GM19351 (cell line): ENCODE data around the gene HDAC4.

Source experiments
- ATAC-seq: cut with Tn5 transposase; IDR thresholded peaks from one replicate; pipeline ENCODE4 v1.9.1; 2021; ENCODE audit warnings: mild to moderate bottlenecking, moderate library complexity; ENCODE audit not compliant: unreplicated experiment

HDAC4 gene

DNA sequence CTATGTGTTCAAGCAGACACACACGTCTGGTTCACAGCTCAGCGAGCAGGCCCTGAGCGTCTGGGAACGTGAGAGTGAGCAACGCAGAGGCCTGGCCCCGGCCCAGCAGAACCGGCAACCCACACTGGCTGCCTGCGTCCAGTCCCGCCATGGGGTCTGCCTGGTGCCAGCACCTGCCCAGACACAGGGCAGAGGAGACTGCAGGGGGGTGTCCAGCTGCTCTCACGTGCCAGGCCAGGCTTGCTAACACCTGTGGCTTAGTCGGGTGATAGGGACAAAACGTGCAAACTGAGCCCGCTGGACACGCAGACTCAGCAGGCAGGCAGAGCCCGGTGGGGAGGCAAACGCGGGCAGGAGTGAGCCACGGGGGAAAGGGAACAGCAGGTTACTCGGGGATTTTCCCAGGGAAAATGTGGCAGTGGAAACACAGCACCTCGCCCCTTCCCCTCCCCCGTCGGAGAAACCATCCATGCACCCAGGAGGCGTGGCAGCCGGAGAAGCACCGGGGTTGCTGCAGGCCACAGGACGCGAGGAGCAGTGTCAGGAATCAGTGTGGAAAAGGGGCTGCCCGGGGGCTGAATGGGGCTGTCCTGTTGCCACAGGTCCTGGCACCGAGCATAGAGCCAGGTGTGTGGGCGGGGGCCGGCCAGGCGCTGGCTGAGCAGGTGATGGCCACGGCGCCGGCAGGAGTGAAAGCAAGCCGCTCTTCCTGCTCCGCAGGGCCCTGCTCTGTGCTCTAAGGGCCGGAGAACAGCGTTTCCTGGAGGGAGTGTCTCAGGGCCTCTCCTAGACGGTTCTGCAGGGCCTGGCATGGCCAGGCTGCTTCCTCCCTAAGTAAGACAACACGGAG, 154.7 kb downstream of the HDAC4 start:
- ATAC-seq = no peak

GRCh38 chr2:239245107-239245506, 155.7 kb downstream of the HDAC4 start:
- ATAC-seq = no peak

DNA sequence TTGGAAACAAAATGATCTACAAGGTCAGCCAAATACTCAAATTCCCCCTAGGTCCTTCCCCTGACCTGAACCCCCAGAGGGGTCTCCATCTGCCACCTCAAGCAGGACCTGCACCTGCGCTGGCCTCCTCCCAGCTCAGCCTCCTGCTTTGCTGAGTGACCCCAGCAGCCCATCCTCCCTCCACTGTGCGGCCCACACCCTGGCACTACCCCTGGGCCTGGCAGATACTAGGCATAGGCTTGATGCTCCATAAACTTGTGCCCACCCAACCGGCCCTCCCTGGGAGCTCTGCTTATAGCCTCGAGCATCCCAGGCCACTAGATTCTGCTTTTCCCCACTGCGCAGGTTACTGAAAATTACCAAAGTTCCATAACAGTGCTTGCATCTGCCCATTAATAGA, 156.2 kb downstream of the HDAC4 start:
- no peak for ATAC-seq

DNA sequence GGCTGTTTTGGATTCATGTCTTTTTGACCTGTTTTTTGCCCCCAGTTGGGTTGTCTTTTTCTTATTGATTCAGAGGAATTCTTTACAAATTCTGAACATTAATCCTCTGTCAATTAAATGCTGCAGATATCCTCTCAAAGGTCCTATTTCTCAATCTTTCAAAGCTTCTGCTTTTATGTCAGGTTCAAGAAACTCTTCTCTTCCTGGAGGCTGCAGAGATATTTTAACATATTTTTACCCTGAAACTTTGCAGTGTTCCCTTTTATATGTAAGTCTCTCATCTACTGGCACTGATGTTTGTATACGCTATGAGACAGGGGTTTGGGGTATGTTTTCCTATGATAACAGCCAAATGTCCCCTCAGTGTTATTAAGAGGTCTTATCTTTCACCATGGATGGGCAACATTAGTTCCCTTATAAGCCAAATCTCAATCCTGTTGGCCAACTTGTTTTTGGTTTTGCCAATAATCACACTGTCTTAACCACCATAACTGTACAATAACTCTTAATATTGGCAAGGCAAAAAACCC, 159.3 kb downstream of the HDAC4 start:
- ATAC-seq = no peak

DNA sequence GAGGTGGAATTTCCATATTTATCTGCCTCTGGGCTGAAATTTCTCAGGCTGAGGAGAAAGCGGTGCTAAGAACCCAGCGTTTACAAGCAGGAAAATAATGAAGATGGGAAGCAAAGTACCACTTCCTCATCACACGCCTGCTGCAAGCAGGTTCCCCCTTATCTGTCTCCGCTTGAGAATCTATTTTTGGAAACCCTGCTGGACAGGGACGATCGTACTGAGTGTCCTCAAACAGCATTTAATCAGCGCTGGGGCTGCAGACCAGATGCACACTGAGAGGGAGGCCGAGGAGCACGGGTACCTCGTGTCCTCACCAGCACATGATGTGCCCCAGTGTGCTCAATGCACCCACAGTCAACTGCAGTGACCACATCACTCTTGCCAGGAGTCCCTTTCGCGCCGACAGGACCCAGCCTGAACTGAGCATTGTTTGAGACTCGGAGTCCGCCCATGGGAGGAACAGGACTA, 160.4 kb downstream of the HDAC4 start:
- ATAC-seq = no peak

GRCh38 chr2:239239607-239240413, 161.0 kb downstream of the HDAC4 start:
- ATAC-seq = no peak

GRCh38 chr2:239238839-239239606, 161.8 kb downstream of the HDAC4 start:
- ATAC-seq = no peak

GRCh38 chr2:239238381-239238780, 162.4 kb downstream of the HDAC4 start:
- no peak for ATAC-seq

- no peak for ATAC-seq
Measured at GRCh38 chr2:239236808-239237205, 164.0 kb downstream of the HDAC4 start.

DNA sequence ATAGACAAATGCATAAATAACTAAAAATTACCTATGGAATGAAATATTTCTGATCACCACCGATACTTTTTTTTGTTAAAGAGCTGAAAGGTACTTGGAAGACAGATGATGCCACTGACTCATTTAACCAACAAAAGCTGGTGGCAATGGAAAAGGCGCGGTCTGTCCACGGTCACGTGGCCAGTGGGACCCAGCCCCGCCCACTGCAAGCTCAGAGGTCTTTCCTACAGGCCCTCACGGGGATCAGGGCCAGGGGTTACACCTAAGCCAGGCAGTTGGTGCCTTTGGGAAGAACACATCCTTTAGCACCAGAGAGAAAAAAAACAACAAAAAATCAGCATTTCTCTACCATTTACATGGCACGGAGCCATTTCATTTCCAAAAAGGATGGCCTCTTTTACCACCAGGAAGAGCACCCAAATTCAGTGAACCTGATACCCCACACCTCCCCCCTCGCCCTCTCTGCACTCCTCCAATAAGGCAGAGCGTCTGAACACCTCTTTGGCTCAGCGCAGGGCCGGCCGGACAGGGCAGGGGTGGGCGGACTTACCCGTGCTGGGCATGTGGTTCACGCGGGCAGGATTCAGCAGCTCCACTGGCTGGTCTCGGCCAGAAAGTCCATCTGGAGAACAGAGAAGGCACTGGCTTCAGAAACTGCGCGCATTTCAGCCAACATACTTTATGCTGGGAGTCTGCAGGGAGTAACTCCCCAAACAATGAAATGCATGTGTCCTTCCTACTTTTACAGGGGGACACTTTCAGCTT, 164.6 kb downstream of the HDAC4 start:
- no peak for ATAC-seq

- no peak for ATAC-seq
Measured at GRCh38 chr2:239235311-239235710, 165.5 kb downstream of the HDAC4 start.

DNA sequence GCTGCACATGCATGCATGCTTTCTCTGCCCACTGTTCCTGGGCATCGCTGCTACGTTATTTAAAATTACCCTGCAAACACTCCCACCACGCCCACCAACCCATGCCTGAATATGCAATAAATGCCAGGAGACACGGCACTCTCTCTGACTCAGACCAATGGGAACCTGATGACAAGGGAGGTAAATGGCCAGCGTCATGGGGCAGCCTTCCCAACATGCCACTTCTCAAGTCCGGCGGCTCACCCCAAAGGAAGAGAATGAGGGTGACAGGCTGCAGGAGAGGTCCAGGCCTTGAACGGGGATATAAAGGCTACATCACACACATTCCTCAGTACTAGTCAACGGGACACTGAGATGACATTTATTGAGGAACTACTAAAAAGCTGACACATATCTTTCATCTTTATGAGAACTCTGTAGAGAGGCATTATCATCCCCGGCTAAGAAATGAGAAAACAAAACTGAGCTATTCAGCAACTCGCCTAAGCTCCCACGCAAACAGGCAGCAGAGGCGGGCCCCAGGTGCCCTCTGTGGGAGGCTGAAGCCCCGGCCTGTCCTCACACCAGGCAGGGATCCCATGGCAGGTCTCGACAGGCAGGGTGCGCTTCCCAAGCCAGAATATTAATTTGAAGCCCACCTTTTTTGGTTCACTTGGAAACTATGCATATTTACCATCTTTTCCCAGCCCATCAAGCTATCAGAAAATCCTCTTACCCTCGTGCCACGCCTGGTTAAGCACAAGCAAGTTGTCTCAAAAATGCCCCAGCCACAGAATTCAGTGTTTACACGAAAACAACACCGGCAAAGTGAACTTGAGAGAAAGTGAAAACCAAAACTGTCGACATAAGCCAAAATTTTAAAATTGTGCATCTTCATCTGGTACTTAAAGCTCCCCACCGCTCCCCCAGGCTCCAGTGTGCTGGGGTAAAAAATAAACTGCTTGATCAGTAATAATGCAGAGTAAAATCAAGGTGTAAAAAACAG, 166.3 kb downstream of the HDAC4 start:
- no peak for ATAC-seq

DNA sequence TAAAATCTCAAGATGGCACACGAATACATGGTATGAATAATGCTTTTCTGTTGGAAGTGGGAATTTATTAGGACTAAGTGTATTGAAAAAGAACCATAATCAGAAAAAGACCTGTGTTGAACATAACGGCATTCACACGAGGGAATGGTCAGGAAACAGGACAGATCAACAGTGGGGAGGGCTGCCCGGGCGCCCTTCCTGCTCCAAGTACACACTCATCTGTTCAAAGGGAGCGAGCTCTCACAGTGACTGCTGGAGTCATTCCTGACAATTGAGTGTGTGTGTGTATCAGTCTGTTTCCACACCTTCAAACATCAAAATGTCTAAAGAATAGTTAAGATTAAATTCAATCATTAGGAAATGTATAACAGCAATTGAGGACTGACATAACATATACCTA, 167.2 kb downstream of the HDAC4 start:
- no peak for ATAC-seq

- ATAC-seq = no peak
Measured at GRCh38 chr2:239232195-239232578, 168.6 kb downstream of the HDAC4 start.

GRCh38 chr2:239231231-239232194, 169.3 kb downstream of the HDAC4 start:
- ATAC-seq = no peak

- no peak for ATAC-seq
Measured at GRCh38 chr2:239230318-239231052, 170.3 kb downstream of the HDAC4 start.

DNA sequence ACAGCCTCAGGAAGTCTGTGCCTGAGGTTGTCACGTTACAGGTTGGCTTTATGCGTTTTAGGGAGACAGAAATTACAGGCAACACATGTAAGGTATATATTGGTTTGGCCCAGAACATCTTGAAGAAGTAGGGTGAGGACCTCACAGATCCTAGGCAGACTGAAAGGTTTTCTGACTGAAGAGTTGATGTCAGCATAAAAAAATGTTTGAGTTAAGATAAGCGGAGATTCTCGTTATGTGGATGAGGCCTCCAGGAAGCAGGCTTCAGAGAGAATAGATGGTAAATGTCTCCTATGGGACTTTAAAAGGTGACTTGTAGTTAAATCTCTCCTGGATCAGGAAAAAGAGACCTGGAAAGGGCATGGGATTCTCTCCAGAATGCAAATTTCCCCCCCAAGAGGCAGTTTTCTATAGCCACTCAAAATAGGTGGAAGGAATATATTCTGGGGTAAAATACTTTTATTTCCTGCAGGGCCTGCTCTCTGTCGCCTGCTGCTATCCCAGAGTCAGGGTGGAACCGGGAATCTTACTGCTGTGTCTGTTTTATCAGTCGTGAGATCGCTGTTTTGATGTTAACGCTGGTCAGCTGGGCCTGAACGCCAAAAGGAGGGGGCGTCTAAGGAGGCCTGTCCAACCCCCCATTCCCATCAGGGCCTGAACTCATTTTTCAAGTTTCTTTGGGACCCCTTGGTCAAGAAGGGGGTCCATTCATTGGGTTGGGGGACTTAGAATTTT, 171.1 kb downstream of the HDAC4 start:
- no peak for ATAC-seq
